ENCODE measurements around the gene RABGAP1L. TPM values are rescaled to one million over a fixed set of nuclear protein-coding genes. Genes with fewer than 3 reads are reported as not detected.

The RABGAP1L gene
- total and polyA plus RNA-seq, 2 donors (not counting 3 experiments of a cell fraction or from before 2014, with no cell fraction given) = 6.4 to 22.2 TPM

DNA sequence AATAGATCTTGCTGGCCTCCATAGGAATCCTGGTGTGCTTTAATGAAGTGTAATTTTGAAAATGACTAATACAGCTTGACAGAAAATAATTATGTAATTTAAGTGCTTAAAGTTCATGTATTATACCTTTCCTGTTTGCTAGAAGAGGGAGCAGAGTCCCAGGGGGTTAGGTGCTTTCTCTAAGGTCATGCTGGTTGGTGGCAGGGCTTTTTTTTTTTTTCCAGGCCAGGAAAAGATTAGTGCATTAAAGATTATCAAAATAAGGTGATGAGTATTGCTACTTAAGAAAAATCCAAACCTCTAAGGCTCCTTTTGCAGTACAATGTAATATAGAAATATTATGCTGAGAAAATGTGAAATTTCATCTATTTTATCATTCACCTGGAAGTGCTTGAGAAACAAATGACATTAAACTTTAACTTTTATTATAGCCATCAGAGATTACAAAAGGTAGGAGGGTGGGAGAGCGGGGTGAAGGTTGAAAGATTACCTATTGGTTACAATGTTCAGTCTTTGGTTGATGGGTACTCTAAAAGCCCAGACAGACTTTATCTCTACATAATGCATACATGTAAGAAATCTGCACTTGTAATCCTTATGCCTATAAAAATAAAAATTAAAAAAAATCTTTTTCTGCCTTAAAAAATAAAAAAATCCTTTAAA, 110.8 kb downstream of the RABGAP1L start:
- H3K79me2 ChIP-seq (ENCODE audit: control insufficient read depth, insufficient read depth, low read length) = no peaks in the 10 kb centered on the region
- no peaks in the 10 kb centered on the region for H3K36me3 ChIP-seq (ENCODE audit: control insufficient read depth in 2 of 2, extremely low read depth in 1 of 2, insufficient read depth in 2 of 2, low read length in 2 of 2)
- no peak overlapping the region for H3K4me3 ChIP-seq (replicated peaks in 1 of 3; ENCODE audit: insufficient read depth in 1 of 3, low read depth in 1 of 3, low read length in 3 of 3)
- BruUV-seq (replicated peaks) = no TSS peak
- ChIA-PET POLR2A (no interaction called here), CTCF (interaction anchor here (1.5 to 6.7 kb wide), 3 partner anchors 7 to 456 kb away, joined by 7 to 63 read pairs (median 20); no protein-coding TSS in a partner anchor)
- intact Hi-C loops (cut with micrococcal nuclease) = no loop called here
- H3K4me2 ChIP-seq (ENCODE audit: insufficient read depth, low read length) = no peak overlapping the region
- DNase-seq (ENCODE audit: low read depth, low spot score) (no peak), FAIRE-seq (no peak)
- H3K27ac ChIP-seq (ENCODE audit: insufficient read depth, low read depth, low read length) = no peak overlapping the region
- TF ChIP-seq POLR2AphosphoS5 (IDR thresholded peaks at IDR 0.05; ENCODE audit: insufficient read depth, low read depth, low read length) (no peak), GATA2 (IDR thresholded peaks at IDR 0.05; ENCODE audit: insufficient read depth, insufficient read length, low read depth, low read length) (no peak), POLR2A (IDR thresholded peaks at IDR 0.05; ENCODE audit: low read depth, low read length) (no peak), EZH2 (IDR thresholded peaks at IDR 0.05; ENCODE audit: borderline replicate concordance, low read depth, low read length, severe bottlenecking) (no peak), JUN (IDR thresholded peaks at IDR 0.05; ENCODE audit: borderline replicate concordance, insufficient read depth, insufficient read length, low read depth) (no peak), MYC (IDR thresholded peaks at IDR 0.05; ENCODE audit: low read depth, low read length) (no peak), FOS (IDR thresholded peaks at IDR 0.05; ENCODE audit: borderline replicate concordance, insufficient read depth, low read length) (no peak)
- TF ChIP-seq, protein P1, sequence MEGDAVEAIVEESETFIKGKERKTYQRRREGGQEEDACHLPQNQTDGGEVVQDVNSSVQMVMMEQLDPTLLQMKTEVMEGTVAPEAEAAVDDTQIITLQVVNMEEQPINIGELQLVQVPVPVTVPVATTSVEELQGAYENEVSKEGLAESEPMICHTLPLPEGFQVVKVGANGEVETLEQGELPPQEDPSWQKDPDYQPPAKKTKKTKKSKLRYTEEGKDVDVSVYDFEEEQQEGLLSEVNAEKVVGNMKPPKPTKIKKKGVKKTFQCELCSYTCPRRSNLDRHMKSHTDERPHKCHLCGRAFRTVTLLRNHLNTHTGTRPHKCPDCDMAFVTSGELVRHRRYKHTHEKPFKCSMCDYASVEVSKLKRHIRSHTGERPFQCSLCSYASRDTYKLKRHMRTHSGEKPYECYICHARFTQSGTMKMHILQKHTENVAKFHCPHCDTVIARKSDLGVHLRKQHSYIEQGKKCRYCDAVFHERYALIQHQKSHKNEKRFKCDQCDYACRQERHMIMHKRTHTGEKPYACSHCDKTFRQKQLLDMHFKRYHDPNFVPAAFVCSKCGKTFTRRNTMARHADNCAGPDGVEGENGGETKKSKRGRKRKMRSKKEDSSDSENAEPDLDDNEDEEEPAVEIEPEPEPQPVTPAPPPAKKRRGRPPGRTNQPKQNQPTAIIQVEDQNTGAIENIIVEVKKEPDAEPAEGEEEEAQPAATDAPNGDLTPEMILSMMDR (IDR thresholded peaks at IDR 0.05; ENCODE audit: extremely low read depth in 1 of 2, insufficient read depth in 1 of 2, low read depth in 1 of 2, low read length in 2 of 2) = no peak
- TF ChIP-seq, protein P2, sequence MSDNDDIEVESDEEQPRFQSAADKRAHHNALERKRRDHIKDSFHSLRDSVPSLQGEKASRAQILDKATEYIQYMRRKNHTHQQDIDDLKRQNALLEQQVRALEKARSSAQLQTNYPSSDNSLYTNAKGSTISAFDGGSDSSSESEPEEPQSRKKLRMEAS (IDR thresholded peaks at IDR 0.05; ENCODE audit: insufficient read depth, insufficient read length) = no peak
- H3K4me1 ChIP-seq (ENCODE audit: control insufficient read depth, extremely low read depth, insufficient read depth, low read length) = no peaks in the 10 kb centered on the region
- no peaks in the 10 kb centered on the region for H4K20me1 ChIP-seq (replicated peaks; ENCODE audit: control insufficient read depth, extremely low read depth, insufficient read depth, low read length)
- no peak overlapping the region for H3K9ac ChIP-seq (replicated peaks; ENCODE audit: extremely low read depth, insufficient read depth, low read length)
- H3K9me1 ChIP-seq (replicated peaks; ENCODE audit: control insufficient read depth, extremely low read depth, insufficient read depth, low read length) = no peaks in the 10 kb centered on the region
- H3K27me3 ChIP-seq (ENCODE audit: control insufficient read depth in 2 of 2, insufficient read depth in 2 of 2, low read length in 2 of 2) = no peaks in the 10 kb centered on the region
- no peak overlapping the region for H2AFZ ChIP-seq (ENCODE audit: low read depth, low read length)
- H3K9me3 ChIP-seq (replicated peaks; ENCODE audit: control insufficient read depth, insufficient read depth, low read length) = no peaks in the 10 kb centered on the region
- dilution Hi-C loops (cut with MboI; ENCODE audit: extremely low pct_ligation_motif_present, low sequenced_read_pairs) = loop anchor here (10.0 kb wide), 1 partner anchor 455 kb away; no protein-coding TSS in a partner anchor

Data from endothelial cell of umbilical vein (primary cell).